ENCODE results near the gene MBL2. TPM values are rescaled to one million over a fixed set of nuclear protein-coding genes. Genes with fewer than 3 reads are reported as not detected.
A peak's percentile ranks its signal among the peaks of the same experiment; 100 is the strongest.

MBL2 gene
- total RNA-seq, 6 experiments from 2014 or later: 56.4 to 173 (median 94.1) TPM

GRCh38 chr10:52771534-52772445 lies 794 bp downstream of the MBL2 start:
- Histone ChIP-seq H3K4me3 (peak overlapping the region in 2 of 3 donors; percentile 53 to 65), H3K4me1 (peaks cover 0 to 54% (median 17%) of the 10 kb centered on the region in 4 donors), H3K9me3 (no peaks in the 10 kb centered on the region), H3K27me3 (no peaks in the 10 kb centered on the region), H3K36me3 (no peaks in the 10 kb centered on the region), H3K27ac (peak overlapping the region; percentile 72 to 88 (median 78))
- ATAC-seq: peak; percentile 54 to 62 (median 58)
- intact Hi-C loops (cut with DNase I): no loop called here
- WGBS (ENCODE audit: insufficient coverage, low coverage, low lambda C conversion rate, missing lambda C conversion rate): 25% methylated on average over 4 of the region's 8 CpGs
- peak in 1 of 3 donors; percentile 56 for DNase-seq
- no peak for TF ChIP-seq CTCF (IDR thresholded peaks at IDR 0.05)

GRCh38 chr10:52770904-52771303 lies 1.7 kb downstream of the MBL2 start:
- Histone ChIP-seq H3K4me3 (peak overlapping the region in 2 of 3 donors; percentile 53 to 65), H3K36me3 (no peaks in the 10 kb centered on the region), H3K9me3 (no peaks in the 10 kb centered on the region), H3K27me3 (peaks cover 0 to 3% of the 10 kb centered on the region in 2 donors), H3K4me1 (peaks cover 0 to 46% (median 12%) of the 10 kb centered on the region in 4 donors), H3K27ac (peak overlapping the region; percentile 72 to 88 (median 78))
- ATAC-seq (no peak), DNase-seq (no peak)
- intact Hi-C loops (cut with DNase I): no loop called here
- WGBS (ENCODE audit: insufficient coverage, low coverage, low lambda C conversion rate, missing lambda C conversion rate): 36% methylated on average over 2 of the region's 2 CpGs
- TF ChIP-seq CTCF (IDR thresholded peaks at IDR 0.05) (no peak), POLR2A (IDR thresholded peaks at IDR 0.05) (no peak)

GRCh38 chr10:52769966-52770365 lies 2.6 kb downstream of the MBL2 start:
- no peak for TF ChIP-seq CTCF (IDR thresholded peaks at IDR 0.05)
- intact Hi-C loops (cut with DNase I): no loop called here
- H3K27ac ChIP-seq: peak overlapping the region in 2 of 3 donors; percentile 72 to 88

GRCh38 chr10:52768001-52768532 lies 4.5 kb downstream of the MBL2 start:
- Histone ChIP-seq H3K27ac (peak overlapping the region; percentile 66 to 88 (median 73)), H3K4me1 (peaks cover 0 to 43% (median 6%) of the 10 kb centered on the region in 4 donors)
- peak; percentile 5 to 73 (median 52) for ATAC-seq

More at GRCh38 chr10:52769966-52770365, 2.6 kb downstream of the MBL2 start:
- 79% methylated on average over 2 of the region's 2 CpGs for WGBS (ENCODE audit: insufficient coverage, low coverage, low lambda C conversion rate, missing lambda C conversion rate)
- Histone ChIP-seq H3K27me3 (peaks cover 0 to 3% of the 10 kb centered on the region in 2 donors), H3K36me3 (no peaks in the 10 kb centered on the region), H3K9me3 (no peaks in the 10 kb centered on the region), H3K4me3 (peak overlapping the region in 2 of 3 donors; percentile 53 to 65), H3K4me1 (peaks cover 0 to 38% (median 9%) of the 10 kb centered on the region in 4 donors)
- no peak for DNase-seq
- no peak for ATAC-seq

More at GRCh38 chr10:52768001-52768532, 4.5 kb downstream of the MBL2 start:
- Histone ChIP-seq H3K4me3 (peak overlapping the region; percentile 4 to 54 (median 52)), H3K27me3 (peaks cover 0 to 3% of the 10 kb centered on the region in 2 donors), H3K36me3 (no peaks in the 10 kb centered on the region), H3K9me3 (no peaks in the 10 kb centered on the region)
- DNase-seq: peak in 1 of 3 donors; percentile 62
- TF ChIP-seq POLR2A (IDR thresholded peaks at IDR 0.05) (peak; percentile 46), CTCF (IDR thresholded peaks at IDR 0.05) (no peak)
- WGBS (ENCODE audit: insufficient coverage, low coverage, low lambda C conversion rate, missing lambda C conversion rate): 13% methylated on average over 2 of the region's 3 CpGs
- intact Hi-C loops (cut with DNase I): no loop called here
